ENCODE data around the gene BIK.

- TF ChIP-seq CTCF (IDR thresholded peaks at IDR 0.05; ENCODE audit: low read length) (no peak), EZH2 (optimal IDR thresholded peaks at IDR 0.05; ENCODE audit: low read depth, low read length) (no peak)
These were observed 61.6 kb downstream of the BIK start for GRCh38 chr22:43172191-43172590.

All from MM.1S (cell line).